A204.1 (cell line): ENCODE data around the gene ENOX1.

Source experiments
- FAIRE-seq: peaks from 2 replicates; lab custom pipeline; 2012; peaks lifted over from hg19 to GRCh38; lab: Jason Lieb, UNC

Gene ENOX1

GRCh38 chr13:43307921-43308433 is 478.8 kb downstream of the ENOX1 start:
- FAIRE-seq = no peak

- FAIRE-seq = no peak
Observed at GRCh38 chr13:43307221-43307920, 479.4 kb downstream of the ENOX1 start.

GRCh38 chr13:43306372-43306771 is 480.4 kb downstream of the ENOX1 start:
- no peak for FAIRE-seq

GRCh38 chr13:43305416-43305815 is 481.4 kb downstream of the ENOX1 start:
- no peak for FAIRE-seq

GRCh38 chr13:43304945-43305344 is 481.8 kb downstream of the ENOX1 start:
- FAIRE-seq = no peak

- no peak for FAIRE-seq
Observed at GRCh38 chr13:43304449-43304848, 482.3 kb downstream of the ENOX1 start.

- no peak for FAIRE-seq
Observed at GRCh38 chr13:43303033-43303729, 483.6 kb downstream of the ENOX1 start.

- no peak for FAIRE-seq
Observed at GRCh38 chr13:43301346-43301969, 485.3 kb downstream of the ENOX1 start.

- FAIRE-seq = no peak
Observed at GRCh38 chr13:43300865-43301264, 485.9 kb downstream of the ENOX1 start.

- no peak for FAIRE-seq
Observed at GRCh38 chr13:43299374-43299773, 487.4 kb downstream of the ENOX1 start.

- FAIRE-seq = no peak
Observed at GRCh38 chr13:43298816-43299215, 488.0 kb downstream of the ENOX1 start.

- FAIRE-seq = no peak
Observed at GRCh38 chr13:43297967-43298678, 488.6 kb downstream of the ENOX1 start.

GRCh38 chr13:43295825-43296564 is 490.8 kb downstream of the ENOX1 start:
- FAIRE-seq = no peak

- FAIRE-seq = no peak
Observed at GRCh38 chr13:43295321-43295720, 491.5 kb downstream of the ENOX1 start.

GRCh38 chr13:43294412-43294811 is 492.4 kb downstream of the ENOX1 start:
- no peak for FAIRE-seq

- no peak for FAIRE-seq
Observed at GRCh38 chr13:43293986-43294385, 492.8 kb downstream of the ENOX1 start.

GRCh38 chr13:43293561-43293960 is 493.2 kb downstream of the ENOX1 start:
- no peak for FAIRE-seq

- FAIRE-seq = no peak
Observed at GRCh38 chr13:43293008-43293407, 493.8 kb downstream of the ENOX1 start.

GRCh38 chr13:43291287-43292060 is 495.3 kb downstream of the ENOX1 start:
- FAIRE-seq = no peak

- no peak for FAIRE-seq
Observed at GRCh38 chr13:43289470-43290255, 497.1 kb downstream of the ENOX1 start.
